OCI-LY7 (cell line): Measurements from ENCODE around the gene SLC35G2. TPM values are rescaled to one million over a fixed set of nuclear protein-coding genes. Genes with fewer than 3 reads are reported as not detected.

Experiments used
- BruUV-seq: library from RNA; stranded (reverse); fragments of 400-500 nt; replicated peaks from 2 replicates; lab custom pipeline; 2021; lab: Mats Ljungman, UMichigan
- CTCF ChIA-PET: fragments of 300-600 bp; sonication (Branson Sonifier 250); formaldehyde crosslinking; loops from one replicate; lab custom pipeline; 2022; ENCODE audit warnings: antibody characterized with exemption; ENCODE audit not compliant: unreplicated experiment; lab: Charles Lee
- POLR2A ChIA-PET: fragments of 300-600 bp; sonication (Branson Sonifier 250); formaldehyde crosslinking; loops from one replicate; lab custom pipeline; 2022; ENCODE audit warnings: antibody characterized with exemption; lab: Charles Lee
- DNase-seq: peaks from one replicate; pipeline ENCODE4 v3.0.0-alpha.2; 2015; ENCODE audit warnings: low spot score
- H2AFZ ChIP-seq: fragments of 200-600 bp; sonication (generic), shearing (Covaris generic); 2 replicates; pipeline ENCODE4 v1.6.1; 2014; ENCODE audit warnings: mild to moderate bottlenecking, antibody characterized with exemption, low read length, moderate library complexity
- H3K27ac ChIP-seq: fragments of 200-600 bp; sonication (generic); 2 replicates; pipeline ENCODE4 v1.5.1; 2014; ENCODE audit warnings: mixed run types, low read depth, mild to moderate bottlenecking, moderate library complexity, low read length, inconsistent platforms; ENCODE audit not compliant: poor library complexity, severe bottlenecking
- H3K36me3 ChIP-seq: fragments of 200-600 bp; sonication (generic); 2 replicates; pipeline ENCODE4 v1.6.1; 2014; ENCODE audit warnings: mild to moderate bottlenecking, antibody characterized with exemption, low read length, moderate library complexity, mixed read lengths; ENCODE audit not compliant: insufficient read depth
- H3K4me1 ChIP-seq: fragments of 200-600 bp; sonication (generic); 2 replicates; pipeline ENCODE4 v1.5.1; 2014; ENCODE audit warnings: mild to moderate bottlenecking, low read length; ENCODE audit not compliant: insufficient read depth, poor library complexity, severe bottlenecking
- H3K4me2 ChIP-seq: fragments of 200-600 bp; sonication (generic); 2 replicates; pipeline ENCODE4 v1.6.1; 2014; ENCODE audit warnings: mild to moderate bottlenecking, low read length
- H3K4me3 ChIP-seq: fragments of 200-600 bp; sonication (generic); 2 replicates; pipeline ENCODE4 v1.5.1; 2014; ENCODE audit warnings: mild to moderate bottlenecking, low read depth, low read length; ENCODE audit not compliant: poor library complexity, severe bottlenecking
- H3K79me2 ChIP-seq: fragments of 200-600 bp; sonication (generic); 2 replicates; pipeline ENCODE4 v1.6.1; 2016; ENCODE audit warnings: low read depth, mild to moderate bottlenecking, low read length, moderate library complexity, mixed read lengths; ENCODE audit not compliant: insufficient read depth
- H3K9me2 ChIP-seq: fragments of 200-600 bp; sonication (generic); 2 replicates; pipeline ENCODE4 v1.6.1; 2016; ENCODE audit warnings: mild to moderate bottlenecking, low read length, mixed read lengths; ENCODE audit not compliant: insufficient read depth
- H3K9me3 ChIP-seq: fragments of 200-600 bp; sonication (generic); 2 replicates; pipeline ENCODE4 v1.6.1; 2014; ENCODE audit warnings: mild to moderate bottlenecking, mixed run types, low read length, mixed read lengths
- H4K20me1 ChIP-seq: fragments of 200-600 bp; sonication (generic); 2 replicates; pipeline ENCODE4 v1.6.1; 2014; ENCODE audit warnings: mild to moderate bottlenecking, antibody characterized with exemption, low read length, moderate library complexity, mixed read lengths; ENCODE audit not compliant: insufficient read depth
- CTCF ChIP-seq: fragments of 200-600 bp; sonication (generic); conservative IDR thresholded peaks from 2 replicates; pipeline ENCODE4 v1.5.1; 2014; ENCODE audit warnings: mild to moderate bottlenecking, antibody characterized with exemption, low read length, moderate library complexity, mixed read lengths
- EZH2phosphoT487 ChIP-seq: fragments of 200-600 bp; sonication (generic); IDR thresholded peaks from 2 replicates; pipeline ENCODE4 v1.6.1; 2018; ENCODE audit warnings: low read depth, borderline replicate concordance, mild to moderate bottlenecking, mixed run types, antibody characterized with exemption, low read length, moderate library complexity, mixed read lengths
- intact Hi-C: fragments of 100-400 bp; cut with micrococcal nuclease; formaldehyde crosslinking; loops from one replicate; pipeline ENCODE4 v1.10.0; 2022; ENCODE audit not compliant: unreplicated experiment
- total RNA-seq, 2 experiments: library from RNA; depleted of rRNA in 1 of 2; stranded (reverse); fragments of >200 nt in 1 of 2; shearing (Covaris generic) in 1 of 2; gene quantifications; 2 replicates each; pipeline ENCODE4 v1.2.3, GENCODE V29; 2014 to 2022

SLC35G2 gene
- total RNA-seq, 2 experiments from 2014 or later: 0.40 TPM; not detected in 1

- no peak for TF ChIP-seq CTCF
- TF ChIP-seq EZH2phosphoT487: no peak
- DNase-seq: no peak
- ChIA-PET CTCF (no interaction called here), POLR2A (interaction anchor here (2.6 kb wide), 1 partner anchor 15 kb away, joined by 8 read pairs; no protein-coding TSS in a partner anchor)
- Histone ChIP-seq H3K4me3 (no peak overlapping the region), H3K9me3 (no peaks in the 10 kb centered on the region), H3K4me1 (no peaks in the 10 kb centered on the region), H3K27ac (no peak overlapping the region), H3K4me2 (no peak overlapping the region), H4K20me1 (no peaks in the 10 kb centered on the region), H3K36me3 (no peaks in the 10 kb centered on the region), H3K79me2 (no peaks in the 10 kb centered on the region), H2AFZ (no peak overlapping the region), H3K9me2 (no peaks in the 10 kb centered on the region)
- no TSS peak for BruUV-seq
- intact Hi-C loops: no loop called here
These were observed 40.1 kb upstream of the SLC35G2 start for GRCh38 chr3:136778865-136779264.

- H3K36me3 ChIP-seq: no peaks in the 10 kb centered on the region
These were observed 38.2 kb upstream of the SLC35G2 start for GRCh38 chr3:136780741-136781140.

GRCh38 chr3:136783708-136784191 lies 35.2 kb upstream of the SLC35G2 start:
- Histone ChIP-seq H2AFZ (no peak overlapping the region), H3K36me3 (no peaks in the 10 kb centered on the region), H3K4me3 (no peak overlapping the region), H3K4me1 (peaks cover 16% of the 10 kb centered on the region), H4K20me1 (no peaks in the 10 kb centered on the region), H3K9me2 (no peaks in the 10 kb centered on the region), H3K9me3 (no peaks in the 10 kb centered on the region), H3K4me2 (no peak overlapping the region), H3K79me2 (no peaks in the 10 kb centered on the region), H3K27ac (no peak overlapping the region)
- POLR2A ChIA-PET: no interaction called here
- no TSS peak for BruUV-seq
- no peak for DNase-seq
- intact Hi-C loops: no loop called here
- CTCF ChIA-PET: no interaction called here
- TF ChIP-seq EZH2phosphoT487: no peak
- no peak for TF ChIP-seq CTCF

More at GRCh38 chr3:136780741-136781140, 38.2 kb upstream of the SLC35G2 start:
- CTCF ChIA-PET: no interaction called here
- Histone ChIP-seq H3K4me1 (no peaks in the 10 kb centered on the region), H4K20me1 (no peaks in the 10 kb centered on the region), H3K27ac (no peak overlapping the region), H3K9me3 (no peaks in the 10 kb centered on the region), H3K4me3 (no peak overlapping the region), H3K79me2 (no peaks in the 10 kb centered on the region), H3K9me2 (no peaks in the 10 kb centered on the region), H3K4me2 (no peak overlapping the region), H2AFZ (no peak overlapping the region)
- DNase-seq: no peak
- no TSS peak for BruUV-seq
- intact Hi-C loops: no loop called here
- POLR2A ChIA-PET: interaction anchor here (0.7 to 2.6 kb wide), 2 partner anchors 13 to 179 kb away, joined by 4 to 8 read pairs; no protein-coding TSS in a partner anchor
- TF ChIP-seq EZH2phosphoT487: no peak
